ENCODE results near the gene POU3F2.

POU3F2 gene

DNA sequence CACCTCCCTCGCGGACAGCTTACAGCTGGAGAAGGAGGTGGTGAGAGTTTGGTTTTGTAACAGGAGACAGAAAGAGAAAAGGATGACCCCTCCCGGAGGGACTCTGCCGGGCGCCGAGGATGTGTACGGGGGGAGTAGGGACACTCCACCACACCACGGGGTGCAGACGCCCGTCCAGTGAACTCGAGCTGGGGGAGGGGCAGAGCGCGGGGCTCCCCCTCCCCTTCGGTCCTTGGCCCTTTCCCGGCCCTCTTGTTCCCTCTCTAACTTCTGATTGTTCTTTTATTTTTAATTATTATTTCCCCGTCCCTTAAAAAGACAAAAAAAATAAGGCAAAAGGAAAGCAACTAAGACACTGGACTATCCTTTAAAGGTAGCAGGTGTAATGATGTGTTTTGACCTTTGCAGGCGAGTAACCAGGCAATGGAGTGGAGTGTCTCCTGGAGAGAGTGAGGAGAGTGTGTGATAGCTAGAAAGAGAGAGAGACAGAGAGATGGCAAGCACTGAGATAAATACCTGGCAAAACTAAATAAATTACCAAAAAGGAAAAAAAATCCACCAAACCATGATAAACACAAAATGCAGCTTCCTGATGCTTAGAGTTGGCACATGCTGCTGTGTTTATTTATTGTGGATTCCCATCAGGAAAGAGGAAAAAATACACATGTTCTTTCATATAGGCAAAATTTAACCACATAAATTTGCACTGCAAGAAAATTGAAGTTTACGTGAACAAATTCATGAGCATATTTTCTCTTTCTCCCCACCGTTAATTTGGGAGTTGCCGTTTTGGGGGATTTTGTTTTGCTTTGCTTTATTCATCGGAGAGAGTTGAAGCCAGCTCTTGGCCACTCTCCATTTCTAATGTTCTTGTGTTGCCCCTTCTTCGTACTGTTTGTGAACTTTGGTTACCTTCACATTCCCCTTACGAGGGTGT is 1.9 kb downstream of the POU3F2 start (continued):
- peak; percentile 53 for TF ChIP-seq ZNF341 (tag by site-specific recombination; IDR thresholded peaks at IDR 0.05; ENCODE audit: low read depth)
- TF ChIP-seq SALL2 (tag by site-specific recombination; IDR thresholded peaks at IDR 0.05; ENCODE audit: borderline replicate concordance): no peak
- TF ChIP-seq, protein P1, sequence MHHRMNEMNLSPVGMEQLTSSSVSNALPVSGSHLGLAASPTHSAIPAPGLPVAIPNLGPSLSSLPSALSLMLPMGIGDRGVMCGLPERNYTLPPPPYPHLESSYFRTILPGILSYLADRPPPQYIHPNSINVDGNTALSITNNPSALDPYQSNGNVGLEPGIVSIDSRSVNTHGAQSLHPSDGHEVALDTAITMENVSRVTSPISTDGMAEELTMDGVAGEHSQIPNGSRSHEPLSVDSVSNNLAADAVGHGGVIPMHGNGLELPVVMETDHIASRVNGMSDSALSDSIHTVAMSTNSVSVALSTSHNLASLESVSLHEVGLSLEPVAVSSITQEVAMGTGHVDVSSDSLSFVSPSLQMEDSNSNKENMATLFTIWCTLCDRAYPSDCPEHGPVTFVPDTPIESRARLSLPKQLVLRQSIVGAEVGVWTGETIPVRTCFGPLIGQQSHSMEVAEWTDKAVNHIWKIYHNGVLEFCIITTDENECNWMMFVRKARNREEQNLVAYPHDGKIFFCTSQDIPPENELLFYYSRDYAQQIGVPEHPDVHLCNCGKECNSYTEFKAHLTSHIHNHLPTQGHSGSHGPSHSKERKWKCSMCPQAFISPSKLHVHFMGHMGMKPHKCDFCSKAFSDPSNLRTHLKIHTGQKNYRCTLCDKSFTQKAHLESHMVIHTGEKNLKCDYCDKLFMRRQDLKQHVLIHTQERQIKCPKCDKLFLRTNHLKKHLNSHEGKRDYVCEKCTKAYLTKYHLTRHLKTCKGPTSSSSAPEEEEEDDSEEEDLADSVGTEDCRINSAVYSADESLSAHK (tag by site-specific recombination; IDR thresholded peaks at IDR 0.05): no peak
- peak; percentile 57 for TF ChIP-seq ZBTB17 (tag by site-specific recombination; IDR thresholded peaks at IDR 0.05)
- TF ChIP-seq, protein P2, sequence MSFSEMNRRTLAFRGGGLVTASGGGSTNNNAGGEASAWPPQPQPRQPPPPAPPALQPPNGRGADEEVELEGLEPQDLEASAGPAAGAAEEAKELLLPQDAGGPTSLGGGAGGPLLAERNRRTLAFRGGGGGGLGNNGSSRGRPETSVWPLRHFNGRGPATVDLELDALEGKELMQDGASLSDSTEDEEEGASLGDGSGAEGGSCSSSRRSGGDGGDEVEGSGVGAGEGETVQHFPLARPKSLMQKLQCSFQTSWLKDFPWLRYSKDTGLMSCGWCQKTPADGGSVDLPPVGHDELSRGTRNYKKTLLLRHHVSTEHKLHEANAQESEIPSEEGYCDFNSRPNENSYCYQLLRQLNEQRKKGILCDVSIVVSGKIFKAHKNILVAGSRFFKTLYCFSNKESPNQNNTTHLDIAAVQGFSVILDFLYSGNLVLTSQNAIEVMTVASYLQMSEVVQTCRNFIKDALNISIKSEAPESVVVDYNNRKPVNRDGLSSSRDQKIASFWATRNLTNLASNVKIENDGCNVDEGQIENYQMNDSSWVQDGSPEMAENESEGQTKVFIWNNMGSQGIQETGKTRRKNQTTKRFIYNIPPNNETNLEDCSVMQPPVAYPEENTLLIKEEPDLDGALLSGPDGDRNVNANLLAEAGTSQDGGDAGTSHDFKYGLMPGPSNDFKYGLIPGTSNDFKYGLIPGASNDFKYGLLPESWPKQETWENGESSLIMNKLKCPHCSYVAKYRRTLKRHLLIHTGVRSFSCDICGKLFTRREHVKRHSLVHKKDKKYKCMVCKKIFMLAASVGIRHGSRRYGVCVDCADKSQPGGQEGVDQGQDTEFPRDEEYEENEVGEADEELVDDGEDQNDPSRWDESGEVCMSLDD (tag by site-specific recombination; IDR thresholded peaks at IDR 0.05): no peak
- TF ChIP-seq TCF7L2 (IDR thresholded peaks at IDR 0.05; ENCODE audit: borderline replicate concordance, low read depth, low read length): no peak
- TF ChIP-seq KLF8 (tag by site-specific recombination; IDR thresholded peaks at IDR 0.05): 0 out of 2 replicates have a peak, but pooled peaks have one; percentile 27
- TF ChIP-seq ZNF837 (tag by site-specific recombination; IDR thresholded peaks at IDR 0.05): no peak
- 0 out of 2 replicates have a peak, but pooled peaks have one; percentile 20 for TF ChIP-seq ZNF184 (tag by site-specific recombination; IDR thresholded peaks at IDR 0.05)
- 0 out of 2 replicates have a peak, but pooled peaks have one; percentile 24 for TF ChIP-seq FEZF1 (tag by site-specific recombination; IDR thresholded peaks at IDR 0.05)
- TF ChIP-seq BCL11B (tag by site-specific recombination; IDR thresholded peaks at IDR 0.05; ENCODE audit: low read depth): no peak
- TF ChIP-seq KLF9 (tag by site-specific recombination; IDR thresholded peaks at IDR 0.05; ENCODE audit: low read depth): no peak
- 0 out of 2 replicates have a peak, but pooled peaks have one; percentile 30 for TF ChIP-seq ZNF24 (tag by site-specific recombination; IDR thresholded peaks at IDR 0.05)
- peak; percentile 78 for TF ChIP-seq ZNF561 (tag by site-specific recombination; IDR thresholded peaks at IDR 0.05; ENCODE audit: borderline replicate concordance)
- no peak for TF ChIP-seq ZNF580 (tag by site-specific recombination; IDR thresholded peaks at IDR 0.05)
- no peak for TF ChIP-seq ZNF529 (tag by site-specific recombination; IDR thresholded peaks at IDR 0.05; ENCODE audit: insufficient replicate concordance)
- no peak for TF ChIP-seq MYNN (tag by site-specific recombination; IDR thresholded peaks at IDR 0.05; ENCODE audit: borderline replicate concordance)
- TF ChIP-seq ZNF596 (tag by site-specific recombination; IDR thresholded peaks at IDR 0.05): 0 out of 2 replicates have a peak, but pooled peaks have one; percentile 7
- no peak for TF ChIP-seq ZNF555 (tag by site-specific recombination; conservative IDR thresholded peaks at IDR 0.05)
- no peak for TF ChIP-seq ZNF549 (tag by site-specific recombination; IDR thresholded peaks at IDR 0.05)
- peak; percentile 34; the same call in 1 of the 2 replicates for TF ChIP-seq ZNF501 (tag by site-specific recombination; IDR thresholded peaks at IDR 0.05)
- 0 out of 2 replicates have a peak, but pooled peaks have one; percentile 46 for TF ChIP-seq ZXDB (tag by site-specific recombination; IDR thresholded peaks at IDR 0.05)
- peak; percentile 71 for TF ChIP-seq ZBTB8A (tag by site-specific recombination; IDR thresholded peaks at IDR 0.05)
- TF ChIP-seq WT1 (tag by site-specific recombination; IDR thresholded peaks at IDR 0.05): 0 out of 2 replicates have a peak, but pooled peaks have one; percentile 22
- TF ChIP-seq ZNF660 (tag by site-specific recombination; IDR thresholded peaks at IDR 0.05): 0 out of 2 replicates have a peak, but pooled peaks have one; percentile 5
- no peak for TF ChIP-seq ZNF585B (tag by site-specific recombination; IDR thresholded peaks at IDR 0.05)
